A549 (cell line): ENCODE results near the gene KCNQ1.

ENCODE experiments used
- EP300 ChIP-seq, 2 experiments: fragments of >200 bp; sonication (Bioruptor Twin); formaldehyde crosslinking; IDR thresholded peaks; 2 replicates in 1 of 2; 3 replicates in 1 of 2; pipeline ENCODE4 v1.6.1; 2016 to 2017
- JUNB ChIP-seq: fragments of >200 bp; sonication (Bioruptor Twin); formaldehyde crosslinking; IDR thresholded peaks from 2 replicates; pipeline ENCODE4 v1.6.1; 2016
- NR3C1 ChIP-seq: fragments of >200 bp; sonication (Bioruptor Twin); formaldehyde crosslinking; IDR thresholded peaks from 3 replicates; pipeline ENCODE4 v1.6.1; 2017
- POLR2A ChIP-seq: IDR thresholded peaks from 2 replicates; pipeline ENCODE4 v1.6.1; 2012; ENCODE audit warnings: mild to moderate bottlenecking, low read length
- POLR2AphosphoS2 ChIP-seq: conservative IDR thresholded peaks from 2 replicates; pipeline ENCODE4 v1.6.1; 2012; ENCODE audit warnings: low read length, improper control_type of control experiment, inconsistent platforms
- ZFP36 ChIP-seq: fragments of 450-650 bp; IDR thresholded peaks from 2 replicates; pipeline ENCODE4 v1.6.1; 2014; ENCODE audit warnings: borderline replicate concordance; ENCODE audit not compliant: partially characterized antibody
- TF ChIP-seq, protein P1 (sequence below): fragments of >200 bp; sonication (Bioruptor Twin); formaldehyde crosslinking; IDR thresholded peaks from 3 replicates; pipeline ENCODE4 v1.5.1; 2016
- TF ChIP-seq, protein P2 (sequence below): fragments of 150-350 bp; IDR thresholded peaks from 2 replicates; pipeline ENCODE4 v1.6.1; 2014; ENCODE audit warnings: low read depth, mild to moderate bottlenecking, low read length

DNA sequence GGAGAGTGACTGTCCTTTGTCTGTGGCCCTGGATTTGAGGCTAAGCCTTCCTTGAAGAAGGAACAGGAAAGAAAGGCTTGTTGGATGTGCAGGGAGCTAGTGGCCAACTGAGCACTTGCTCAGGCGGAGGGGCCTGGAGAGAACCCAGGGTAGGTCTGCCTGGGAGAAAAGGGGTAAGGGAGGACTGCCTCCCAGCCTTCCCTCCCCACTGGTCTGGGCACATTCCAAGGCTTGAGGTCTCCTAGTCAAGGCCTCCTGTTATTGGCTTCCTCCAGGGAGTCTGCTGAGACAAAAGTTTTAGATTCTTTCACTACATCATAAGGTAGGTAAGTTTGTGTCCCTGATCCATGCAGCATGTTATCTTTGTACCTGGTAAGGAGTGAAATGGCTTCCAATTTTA is 239.8 kb downstream of the KCNQ1 start:
- TF ChIP-seq POLR2AphosphoS2 (no peak), POLR2A (no peak), EP300 (IDR thresholded peaks at IDR 0.05) (no peak), ZFP36 (no peak), NR3C1 (no peak), JUNB (no peak)
- TF ChIP-seq, protein P1, sequence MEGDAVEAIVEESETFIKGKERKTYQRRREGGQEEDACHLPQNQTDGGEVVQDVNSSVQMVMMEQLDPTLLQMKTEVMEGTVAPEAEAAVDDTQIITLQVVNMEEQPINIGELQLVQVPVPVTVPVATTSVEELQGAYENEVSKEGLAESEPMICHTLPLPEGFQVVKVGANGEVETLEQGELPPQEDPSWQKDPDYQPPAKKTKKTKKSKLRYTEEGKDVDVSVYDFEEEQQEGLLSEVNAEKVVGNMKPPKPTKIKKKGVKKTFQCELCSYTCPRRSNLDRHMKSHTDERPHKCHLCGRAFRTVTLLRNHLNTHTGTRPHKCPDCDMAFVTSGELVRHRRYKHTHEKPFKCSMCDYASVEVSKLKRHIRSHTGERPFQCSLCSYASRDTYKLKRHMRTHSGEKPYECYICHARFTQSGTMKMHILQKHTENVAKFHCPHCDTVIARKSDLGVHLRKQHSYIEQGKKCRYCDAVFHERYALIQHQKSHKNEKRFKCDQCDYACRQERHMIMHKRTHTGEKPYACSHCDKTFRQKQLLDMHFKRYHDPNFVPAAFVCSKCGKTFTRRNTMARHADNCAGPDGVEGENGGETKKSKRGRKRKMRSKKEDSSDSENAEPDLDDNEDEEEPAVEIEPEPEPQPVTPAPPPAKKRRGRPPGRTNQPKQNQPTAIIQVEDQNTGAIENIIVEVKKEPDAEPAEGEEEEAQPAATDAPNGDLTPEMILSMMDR, result no peak
- TF ChIP-seq, protein P2, sequence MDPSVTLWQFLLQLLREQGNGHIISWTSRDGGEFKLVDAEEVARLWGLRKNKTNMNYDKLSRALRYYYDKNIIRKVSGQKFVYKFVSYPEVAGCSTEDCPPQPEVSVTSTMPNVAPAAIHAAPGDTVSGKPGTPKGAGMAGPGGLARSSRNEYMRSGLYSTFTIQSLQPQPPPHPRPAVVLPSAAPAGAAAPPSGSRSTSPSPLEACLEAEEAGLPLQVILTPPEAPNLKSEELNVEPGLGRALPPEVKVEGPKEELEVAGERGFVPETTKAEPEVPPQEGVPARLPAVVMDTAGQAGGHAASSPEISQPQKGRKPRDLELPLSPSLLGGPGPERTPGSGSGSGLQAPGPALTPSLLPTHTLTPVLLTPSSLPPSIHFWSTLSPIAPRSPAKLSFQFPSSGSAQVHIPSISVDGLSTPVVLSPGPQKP, result no peak
